ENCODE data around the gene SUSD2. TPM values are rescaled to one million over a fixed set of nuclear protein-coding genes. Genes with fewer than 3 reads are reported as not detected.

Gene SUSD2
- polyA plus RNA-seq, 1 donor (not counting 4 experiments of a cell fraction or from before 2014, with no cell fraction given): 0.01 TPM

DNA sequence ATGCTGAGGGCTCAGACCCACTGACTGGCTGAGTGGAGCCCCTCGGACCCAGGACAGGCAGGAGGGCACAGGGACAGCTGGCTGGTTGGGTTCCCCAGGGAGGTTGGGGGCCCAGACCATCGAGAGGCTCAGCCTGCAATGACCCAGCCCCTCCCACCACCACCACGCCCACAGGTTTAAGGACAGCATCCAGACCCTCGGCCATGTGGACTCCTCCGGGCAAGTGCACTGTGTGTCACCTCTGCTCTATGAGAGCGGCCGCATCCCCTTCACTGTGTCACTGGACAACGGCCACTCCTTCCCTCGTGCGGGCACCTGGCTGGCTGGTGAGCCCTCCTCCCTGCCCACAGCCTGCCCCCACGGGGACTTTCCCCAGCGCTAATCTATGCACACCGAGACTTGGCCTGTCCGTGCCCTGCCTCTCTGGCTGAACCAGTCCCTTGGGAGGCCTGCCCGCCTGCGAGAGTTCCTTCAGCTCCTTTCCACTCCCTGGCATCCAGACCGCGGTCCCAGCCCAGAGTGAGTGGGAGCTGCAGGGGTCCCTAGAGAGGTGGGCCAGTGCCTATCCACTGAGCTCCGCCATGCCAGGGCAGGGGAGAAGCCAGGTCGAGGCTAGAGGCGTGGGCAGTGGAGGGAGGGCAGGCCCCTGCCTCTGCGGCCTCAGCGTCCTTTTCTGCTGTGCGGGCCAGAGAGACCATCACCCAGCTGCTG, 2.2 kb downstream of the SUSD2 start:
- Histone ChIP-seq H3K4me1 (ENCODE audit: control insufficient read depth, extremely low read depth, insufficient read depth, low read length) (no peaks in the 10 kb centered on the region), H4K20me1 (ENCODE audit: control insufficient read depth, extremely low read depth, insufficient read depth, low read length) (no peaks in the 10 kb centered on the region), H3K27ac (ENCODE audit: control insufficient read depth, insufficient read depth, low read length) (no peak overlapping the region), H3K79me2 (ENCODE audit: control insufficient read depth, insufficient read depth, low read length) (no peaks in the 10 kb centered on the region), H3K27me3 (ENCODE audit: control insufficient read depth, extremely low read depth, insufficient read depth, low read length) (no peaks in the 10 kb centered on the region), H3K9ac (ENCODE audit: control insufficient read depth, extremely low read depth, insufficient read depth, low read length) (no peak overlapping the region), H3K9me1 (ENCODE audit: control insufficient read depth, extremely low read depth, insufficient read depth, low read length) (no peaks in the 10 kb centered on the region), H3K4me2 (ENCODE audit: control insufficient read depth, extremely low read depth, insufficient read depth, low read depth, low read length) (no peak overlapping the region), H3K4me3 (ENCODE audit: control insufficient read depth in 2 of 3, extremely low read depth in 1 of 3, insufficient read depth in 2 of 3, low read depth in 1 of 3, low read length in 3 of 3) (no peak overlapping the region), H3K9me3 (ENCODE audit: control insufficient read depth, low read depth, low read length) (no peaks in the 10 kb centered on the region), H2AFZ (ENCODE audit: control insufficient read depth, low read length) (no peak overlapping the region), H3K36me3 (ENCODE audit: control insufficient read depth in 2 of 2, extremely low read depth in 1 of 2, insufficient read depth in 2 of 2, low read length in 2 of 2) (no peaks in the 10 kb centered on the region)
- FAIRE-seq (no peak), DNase-seq (ENCODE audit: low read depth, low spot score) (no peak)
- dilution Hi-C loops (cut with MboI; ENCODE audit: extremely low pct_ligation_motif_present, low sequenced_read_pairs): no loop called here
- no peak for TF ChIP-seq CTCF (optimal IDR thresholded peaks at IDR 0.05 in 1 of 3, IDR thresholded peaks at IDR 0.05 in 1 of 3, conservative IDR thresholded peaks at IDR 0.05 in 1 of 3; ENCODE audit: extremely low read depth in 1 of 3, insufficient read depth in 2 of 3, low read length in 3 of 3)
- no peak for TF ChIP-seq EZH2 (IDR thresholded peaks at IDR 0.05; ENCODE audit: low read length)

GRCh38 chr22:24184057-24184798, 2.9 kb downstream of the SUSD2 start:
- no peak for FAIRE-seq
- Histone ChIP-seq H4K20me1 (ENCODE audit: control insufficient read depth, extremely low read depth, insufficient read depth, low read length) (no peaks in the 10 kb centered on the region), H3K9me1 (ENCODE audit: control insufficient read depth, extremely low read depth, insufficient read depth, low read length) (no peaks in the 10 kb centered on the region), H3K27me3 (ENCODE audit: control insufficient read depth, extremely low read depth, insufficient read depth, low read length) (no peaks in the 10 kb centered on the region), H3K9ac (ENCODE audit: control insufficient read depth, extremely low read depth, insufficient read depth, low read length) (no peak overlapping the region), H3K27ac (ENCODE audit: control insufficient read depth, insufficient read depth, low read length) (no peak overlapping the region), H2AFZ (ENCODE audit: control insufficient read depth, low read length) (no peak overlapping the region), H3K4me3 (ENCODE audit: control insufficient read depth in 2 of 3, extremely low read depth in 1 of 3, insufficient read depth in 2 of 3, low read depth in 1 of 3, low read length in 3 of 3) (no peak overlapping the region), H3K4me2 (ENCODE audit: control insufficient read depth, extremely low read depth, insufficient read depth, low read depth, low read length) (no peak overlapping the region), H3K36me3 (ENCODE audit: control insufficient read depth in 2 of 2, extremely low read depth in 1 of 2, insufficient read depth in 2 of 2, low read length in 2 of 2) (no peaks in the 10 kb centered on the region), H3K9me3 (ENCODE audit: control insufficient read depth, low read depth, low read length) (no peaks in the 10 kb centered on the region), H3K4me1 (ENCODE audit: control insufficient read depth, extremely low read depth, insufficient read depth, low read length) (peaks cover 3% of the 10 kb centered on the region), H3K79me2 (ENCODE audit: control insufficient read depth, insufficient read depth, low read length) (no peaks in the 10 kb centered on the region)
- TF ChIP-seq CTCF (optimal IDR thresholded peaks at IDR 0.05 in 1 of 3, IDR thresholded peaks at IDR 0.05 in 1 of 3, conservative IDR thresholded peaks at IDR 0.05 in 1 of 3; ENCODE audit: extremely low read depth in 1 of 3, insufficient read depth in 2 of 3, low read length in 3 of 3) (no peak), EZH2 (IDR thresholded peaks at IDR 0.05; ENCODE audit: low read length) (no peak)
- dilution Hi-C loops (cut with MboI; ENCODE audit: extremely low pct_ligation_motif_present, low sequenced_read_pairs): no loop called here
- DNase-seq (ENCODE audit: low read depth, low spot score): no peak

Data from keratinocyte (primary cell).